HG03103 (cell line): Measurements from ENCODE around the gene ARPIN.
"Not testable (repeated sequence)": the region's sequence is repeated elsewhere in the genome, so short reads cannot be mapped to it uniquely, and the experiment has no call there.

Experiments
- ATAC-seq: cut with Tn5 transposase; IDR thresholded peaks from one replicate; pipeline ENCODE4 v1.9.1; 2021; ENCODE audit warnings: low read depth; ENCODE audit not compliant: unreplicated experiment

ARPIN gene

DNA sequence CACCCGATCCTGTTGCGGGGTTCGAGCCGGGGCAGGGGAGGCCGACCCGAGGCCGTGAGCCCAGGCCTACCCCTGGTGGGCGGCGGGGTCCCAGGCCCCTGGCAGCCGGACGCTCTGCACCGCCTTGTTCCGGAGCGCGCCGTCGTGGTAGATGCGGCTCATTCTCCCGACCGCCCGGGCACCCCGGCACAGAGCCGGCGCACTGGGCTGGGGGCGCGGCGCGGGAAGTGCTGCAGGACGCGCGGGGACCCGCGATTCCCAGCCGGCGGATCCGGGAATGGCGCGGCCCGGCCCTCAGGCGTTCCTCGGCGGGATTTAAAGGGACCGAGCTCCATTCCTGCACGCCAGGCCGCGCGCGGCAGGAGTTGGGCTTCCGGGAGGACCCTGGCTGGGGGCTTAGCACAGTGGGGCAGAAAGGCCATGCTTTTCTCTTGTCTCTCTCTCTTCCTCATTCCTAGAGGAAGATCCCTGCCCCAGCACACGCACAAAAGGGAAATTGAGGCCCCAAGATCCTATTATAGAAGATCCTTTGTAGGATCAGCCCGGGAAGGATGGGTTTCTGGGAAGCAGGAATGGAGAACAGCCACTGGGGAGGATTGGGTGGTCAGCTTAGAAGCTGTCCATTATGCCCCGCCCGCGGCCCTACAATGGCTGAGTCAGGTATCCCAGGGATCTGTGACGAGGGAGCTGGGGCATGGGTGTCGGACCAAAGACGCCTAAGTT lies at the start of gene ARPIN:
TSS of gene ARPIN (minus strand) at position 279 of the 723 bp plus-strand sequence. CDS start at position 162, 117 bp downstream.
- ATAC-seq, result no peak

DNA sequence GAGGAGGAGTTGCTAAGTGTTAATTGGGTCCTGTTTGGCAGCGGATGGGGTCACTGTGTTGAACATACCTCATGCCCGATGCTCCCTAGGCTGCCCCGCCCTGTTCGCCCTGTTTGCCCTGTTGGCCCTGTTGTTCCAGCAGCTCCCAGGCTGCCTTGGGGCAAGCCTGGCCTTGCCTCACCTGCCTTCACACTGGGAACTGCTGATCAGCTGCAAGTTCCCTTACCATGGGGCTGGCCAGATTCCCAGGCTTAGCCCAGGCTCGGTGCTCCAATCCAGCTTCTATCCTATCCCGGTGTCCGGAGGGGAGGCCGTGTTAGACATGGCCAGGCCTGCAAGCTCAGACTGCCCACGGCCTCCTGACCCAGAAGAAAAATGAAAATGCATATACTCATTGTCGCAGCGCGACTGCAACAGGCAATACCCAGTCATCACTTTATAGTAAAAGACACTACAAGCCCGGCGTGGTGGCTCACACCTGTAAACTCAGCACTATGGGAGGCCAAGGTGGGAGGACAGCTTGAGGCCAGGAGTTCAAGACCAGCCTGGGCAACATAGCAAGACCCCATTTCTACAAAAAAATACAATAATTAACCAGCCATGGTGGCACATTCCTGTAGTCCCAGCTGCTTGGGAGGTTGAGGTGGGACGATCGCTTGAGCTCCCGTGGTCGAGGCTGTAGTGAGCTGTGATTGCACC lies 45.5 kb upstream of the ARPIN start:
- no peak for ATAC-seq

DNA sequence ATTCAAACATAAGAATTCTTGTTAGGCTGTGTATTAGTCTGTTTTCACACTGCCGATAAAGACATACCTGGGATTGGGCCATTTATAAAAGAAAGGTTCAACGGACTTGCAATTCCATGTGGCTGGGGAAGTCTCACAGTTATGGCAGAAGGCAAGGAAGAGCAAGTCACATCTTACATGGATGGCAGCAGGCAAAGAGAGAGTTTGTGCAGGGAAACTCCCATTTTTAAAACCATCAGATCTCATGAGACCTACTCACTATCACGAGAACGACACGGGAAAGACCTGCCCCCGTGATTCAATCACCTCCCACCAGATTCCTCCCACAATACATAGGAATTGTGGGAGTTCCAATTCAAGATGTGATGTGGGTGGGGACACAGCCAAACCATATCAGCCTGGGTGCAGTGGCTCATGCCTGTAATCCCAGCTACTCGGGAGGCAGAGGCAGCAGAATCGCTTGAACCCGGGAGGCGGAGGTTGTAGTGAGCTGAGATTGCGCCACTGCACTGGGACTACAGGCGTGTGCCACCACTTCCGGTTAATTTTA lies 42.8 kb upstream of the ARPIN start:
- ATAC-seq, result not testable (repeated sequence)

DNA sequence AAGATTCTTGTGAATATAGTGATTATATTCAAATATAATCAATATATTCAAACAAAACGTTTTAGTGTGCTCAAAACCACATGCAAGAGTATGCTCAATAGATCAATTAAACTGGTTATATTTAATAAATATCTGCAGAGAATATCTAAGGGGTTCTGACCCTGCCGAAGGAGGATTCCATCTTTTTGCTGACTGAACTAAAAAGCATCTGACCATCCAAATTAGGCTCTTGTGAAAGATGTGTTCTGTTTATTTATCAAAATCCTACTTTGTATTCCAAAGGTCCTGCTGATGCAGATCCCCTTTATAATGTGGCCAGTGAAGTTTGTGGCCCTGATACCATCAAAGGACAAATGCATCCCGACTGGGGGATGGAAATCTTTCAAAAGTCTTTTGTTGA lies 41.8 kb upstream of the ARPIN start:
- ATAC-seq, result no peak

DNA sequence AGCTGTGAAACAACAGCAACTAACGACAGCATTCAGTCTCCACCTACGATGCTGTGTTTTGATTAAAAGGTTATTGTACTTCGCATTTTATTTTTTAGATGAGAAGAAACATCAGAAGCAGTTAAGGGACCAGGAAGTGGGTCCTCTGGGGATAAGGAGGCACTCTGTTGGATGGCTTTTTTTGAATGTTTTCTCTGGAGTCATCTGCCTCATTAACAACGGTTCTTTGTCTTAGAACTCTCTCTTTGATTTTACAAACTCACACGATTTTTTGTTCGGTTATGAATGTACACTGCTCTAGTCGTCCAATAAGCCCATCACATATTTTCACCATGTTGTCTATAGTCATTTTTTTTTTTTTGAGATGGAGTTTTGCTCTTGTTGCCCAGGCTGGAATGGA lies 36.0 kb upstream of the ARPIN start:
- no peak for ATAC-seq

DNA sequence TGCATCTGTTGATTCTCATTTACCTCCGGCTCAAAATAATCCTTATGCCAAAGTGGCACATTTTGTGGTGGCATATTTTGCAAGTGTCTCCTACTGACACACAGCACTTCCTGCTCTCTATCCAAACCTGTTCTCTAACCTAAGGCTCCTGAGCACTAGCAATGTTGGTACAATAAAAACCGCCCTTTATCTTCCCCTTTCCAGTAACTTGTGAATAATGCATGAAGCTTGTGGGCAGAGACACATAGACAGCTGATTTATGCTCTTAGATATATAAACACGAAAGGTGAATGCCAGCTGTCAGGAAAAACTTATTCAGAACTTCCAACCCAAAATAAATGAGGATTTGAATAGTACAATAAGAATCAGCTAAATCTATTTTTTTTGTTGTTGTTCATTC lies 34.6 kb upstream of the ARPIN start:
- ATAC-seq, result no peak

DNA sequence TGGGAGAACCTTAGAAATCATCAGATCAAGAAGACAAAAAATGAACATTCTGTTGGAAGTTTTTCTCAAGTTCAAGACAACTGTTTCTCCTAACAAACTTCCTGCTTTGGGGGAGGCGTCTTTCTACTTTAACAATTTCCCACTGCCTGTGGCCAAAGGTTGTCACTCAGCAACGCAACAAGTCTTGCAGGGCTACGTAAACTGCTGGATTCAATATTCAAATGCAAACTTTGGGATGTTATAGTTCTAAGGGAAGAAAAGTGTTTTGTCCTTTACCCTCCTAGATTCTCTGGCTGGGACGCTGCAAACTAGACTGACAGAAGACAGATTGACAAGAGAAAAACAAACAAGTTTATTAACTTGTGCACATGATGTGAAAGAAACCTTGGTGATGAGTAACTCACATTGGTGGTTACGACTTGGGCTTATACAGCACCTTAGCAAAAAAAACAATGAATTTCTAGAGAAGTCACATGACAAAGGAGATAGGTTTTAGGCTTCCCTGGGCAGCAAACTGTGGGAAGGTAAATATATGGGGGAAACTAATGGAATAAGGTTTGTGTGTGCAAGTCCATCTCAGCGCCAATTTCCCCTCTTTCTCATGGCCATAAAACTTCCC lies 34.0 kb upstream of the ARPIN start:
- no peak for ATAC-seq

DNA sequence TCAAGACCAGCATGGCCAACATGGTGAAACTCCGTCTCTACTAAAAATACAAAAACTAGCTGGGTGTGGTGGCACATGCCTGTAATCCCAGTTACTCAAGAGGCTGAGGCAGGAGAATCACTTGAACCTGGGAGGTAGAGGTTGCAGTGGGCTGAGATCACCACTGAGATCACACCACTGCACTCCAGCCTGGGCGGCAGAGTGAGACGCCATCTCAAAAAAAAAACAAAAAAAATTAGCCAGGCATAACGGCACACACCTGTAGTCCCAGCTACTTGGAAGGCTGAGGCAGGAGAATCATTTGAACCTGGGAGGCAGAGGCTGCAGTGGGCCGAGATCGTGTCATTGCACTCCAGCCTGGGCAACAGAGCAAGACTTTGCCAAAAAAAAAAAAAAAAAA lies 31.0 kb upstream of the ARPIN start:
- ATAC-seq, result not testable (repeated sequence)

DNA sequence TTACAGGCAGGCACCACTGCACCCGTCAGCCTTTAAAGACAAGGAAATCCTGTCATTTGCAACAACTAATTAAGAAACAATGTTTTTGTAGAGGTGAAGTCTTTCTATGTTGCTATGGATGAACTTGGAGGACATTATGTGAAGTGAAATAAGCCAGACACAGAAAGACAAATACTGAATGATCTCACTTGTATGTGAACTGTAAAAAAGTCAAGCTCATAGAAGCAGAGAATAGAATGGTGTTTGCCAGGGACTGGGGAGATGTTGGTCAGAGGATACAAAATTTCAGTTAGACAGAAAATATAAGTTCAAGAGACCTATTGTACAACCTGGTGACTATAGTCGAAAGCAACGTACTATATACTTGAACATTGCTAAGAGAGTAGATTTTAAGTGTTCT lies 27.2 kb upstream of the ARPIN start:
- ATAC-seq, result no peak

DNA sequence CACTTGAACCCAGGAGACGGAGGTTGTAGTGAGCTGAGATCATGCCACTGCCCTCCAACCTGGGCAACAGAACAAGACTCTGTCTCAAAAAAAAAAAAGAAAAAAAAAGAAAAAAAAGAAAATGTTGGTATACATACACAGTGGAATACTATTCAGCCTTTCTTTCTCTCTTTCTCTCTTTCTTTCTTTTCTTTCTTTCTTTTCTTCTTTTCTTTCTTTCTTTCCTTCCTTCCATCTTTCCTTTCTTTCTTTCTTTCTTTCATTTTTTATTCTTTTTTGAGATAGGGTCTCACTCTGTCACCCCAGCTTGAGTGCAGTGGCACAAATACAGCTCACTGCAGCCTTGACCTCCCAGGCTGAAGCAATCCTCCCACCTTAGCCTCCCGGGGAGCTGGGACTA lies 26.6 kb upstream of the ARPIN start:
- not testable (repeated sequence) for ATAC-seq

DNA sequence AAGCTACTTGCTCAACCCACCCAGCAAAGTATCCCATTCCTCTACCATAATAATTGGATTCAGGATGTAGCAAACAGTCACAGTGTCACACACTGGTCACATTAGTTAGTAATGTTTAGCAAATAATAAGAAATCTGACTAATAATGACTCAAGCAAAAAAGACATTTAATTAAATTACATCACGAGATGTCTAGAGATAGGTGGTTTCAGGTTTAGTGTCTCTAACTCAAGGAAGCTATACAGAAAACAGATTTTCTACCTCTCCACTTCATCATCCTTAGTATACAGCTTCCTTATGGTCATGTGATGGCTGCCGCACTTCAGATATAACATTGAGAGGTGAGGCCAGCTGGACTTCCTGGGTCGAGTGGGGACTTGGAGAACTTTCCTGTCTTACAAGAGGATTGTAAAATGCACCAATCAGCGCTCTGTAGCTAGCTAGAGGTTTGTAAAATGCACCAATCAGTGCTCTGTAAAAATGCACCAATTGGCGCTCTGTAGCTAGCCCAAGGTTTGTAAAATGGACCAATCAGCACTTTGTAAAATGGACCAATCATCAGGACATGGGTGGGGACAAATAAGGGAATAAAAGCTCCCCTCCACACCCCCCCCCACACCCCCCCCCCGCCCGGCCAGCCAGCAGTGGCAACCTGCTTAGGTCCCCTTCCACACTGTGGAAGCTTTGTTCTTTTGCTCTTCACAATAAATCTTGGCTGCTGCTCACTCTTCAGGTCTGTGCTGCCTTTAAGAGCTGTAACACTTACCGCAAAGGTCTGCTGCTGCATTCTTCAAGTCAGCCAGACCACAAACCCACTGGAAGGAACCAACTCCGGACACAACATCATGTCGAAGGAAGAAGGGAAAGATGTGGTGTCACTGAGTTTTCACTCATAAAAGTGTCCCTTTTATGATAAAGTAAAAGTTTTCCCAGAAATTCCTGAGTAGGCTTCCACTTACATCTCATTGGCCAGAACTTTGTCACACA lies 24.9 kb upstream of the ARPIN start:
- ATAC-seq, result no peak

DNA sequence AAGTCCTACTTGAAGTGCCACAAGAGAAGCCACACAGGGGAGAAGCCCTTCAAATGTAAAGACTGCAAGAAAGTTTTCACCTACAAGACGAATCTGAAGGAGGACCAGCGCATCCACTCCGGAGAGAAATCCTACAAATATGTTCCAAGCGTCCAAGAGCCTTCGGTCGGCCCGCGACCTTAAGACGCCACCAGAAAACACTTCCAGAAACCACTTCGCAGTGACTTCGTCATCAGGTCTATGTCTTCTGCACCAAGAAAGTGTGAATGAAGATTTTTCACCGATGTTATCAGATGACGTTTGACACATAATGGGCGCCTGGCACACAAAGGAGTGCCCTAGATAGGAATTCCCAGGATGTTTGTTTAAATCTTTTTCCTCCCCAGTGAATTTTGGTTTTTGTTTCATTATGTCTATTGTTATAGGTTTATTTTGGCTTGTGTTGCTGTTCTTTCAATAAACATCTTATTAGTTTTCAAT lies 24.1 kb upstream of the ARPIN start:
- no peak for ATAC-seq

DNA sequence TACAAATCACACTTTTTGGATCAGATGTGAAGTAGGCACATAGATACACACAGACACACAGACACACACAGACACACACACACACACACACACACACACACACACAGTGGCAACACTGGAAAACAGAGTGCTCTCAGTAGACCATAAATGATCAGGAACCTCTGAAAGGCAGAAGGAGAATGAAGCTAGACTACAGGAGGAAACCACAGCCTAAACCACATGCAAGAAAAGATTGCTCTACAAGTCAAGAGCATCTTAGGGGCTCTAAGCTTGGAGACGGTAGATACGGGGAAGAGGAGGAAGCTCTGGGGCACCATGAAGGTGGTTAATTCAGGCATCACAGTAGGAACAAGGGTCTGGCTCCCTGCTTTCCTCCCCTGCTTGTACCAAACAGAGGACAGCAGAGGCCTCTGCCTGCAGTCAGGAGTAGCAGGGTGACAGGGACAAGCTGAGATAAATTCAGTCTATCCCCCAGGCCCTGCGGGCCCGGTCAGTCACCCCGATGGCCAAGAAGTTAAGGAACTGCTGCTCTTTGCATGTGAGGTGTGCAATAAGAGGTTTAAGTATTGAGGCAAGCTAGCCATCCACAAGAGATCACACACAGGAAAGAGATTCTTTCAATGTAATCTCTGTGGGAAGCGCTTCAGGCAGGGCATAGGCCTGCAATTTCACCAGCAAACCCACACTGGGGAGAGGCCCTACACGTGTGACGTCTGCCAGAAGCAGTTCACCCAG lies 23.5 kb upstream of the ARPIN start:
- no peak for ATAC-seq

DNA sequence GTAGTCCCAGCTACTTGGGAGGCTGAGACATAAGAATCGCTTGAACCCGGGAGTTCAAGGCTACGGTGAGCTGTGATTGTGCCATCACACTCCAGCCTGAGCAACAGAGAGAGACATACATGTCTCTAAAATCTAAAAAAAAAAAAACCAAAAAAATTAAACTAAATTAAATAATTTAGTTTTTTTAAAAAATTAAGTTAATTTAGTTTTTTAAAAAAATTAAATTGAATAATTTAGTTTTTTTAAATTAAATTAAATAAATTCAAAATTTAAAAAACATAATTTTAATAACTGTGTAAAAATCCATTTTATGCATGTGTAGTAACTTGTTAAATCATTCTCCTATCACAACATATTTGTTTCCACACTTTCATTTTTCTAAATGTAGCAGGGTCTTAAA lies 20.1 kb upstream of the ARPIN start:
- no peak for ATAC-seq

DNA sequence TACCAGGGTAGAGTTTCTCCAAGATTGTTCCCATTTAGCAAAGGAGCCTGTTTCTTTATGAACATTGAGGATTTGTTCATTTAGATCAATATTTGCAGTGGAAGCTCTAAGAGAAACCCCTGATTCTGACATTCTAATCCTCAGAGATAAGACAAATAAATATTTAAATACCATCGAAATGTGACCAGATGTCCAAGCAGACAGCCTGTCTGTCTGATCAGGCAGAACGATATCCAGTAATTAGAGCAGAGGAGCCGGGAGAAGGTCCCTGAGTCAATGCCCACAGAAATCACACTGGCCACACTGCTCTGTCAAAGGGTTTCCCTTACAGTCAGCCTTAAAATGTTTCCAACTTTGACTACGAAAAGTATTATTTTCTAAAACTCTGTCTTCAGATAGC lies 15.7 kb upstream of the ARPIN start:
- no peak for ATAC-seq

DNA sequence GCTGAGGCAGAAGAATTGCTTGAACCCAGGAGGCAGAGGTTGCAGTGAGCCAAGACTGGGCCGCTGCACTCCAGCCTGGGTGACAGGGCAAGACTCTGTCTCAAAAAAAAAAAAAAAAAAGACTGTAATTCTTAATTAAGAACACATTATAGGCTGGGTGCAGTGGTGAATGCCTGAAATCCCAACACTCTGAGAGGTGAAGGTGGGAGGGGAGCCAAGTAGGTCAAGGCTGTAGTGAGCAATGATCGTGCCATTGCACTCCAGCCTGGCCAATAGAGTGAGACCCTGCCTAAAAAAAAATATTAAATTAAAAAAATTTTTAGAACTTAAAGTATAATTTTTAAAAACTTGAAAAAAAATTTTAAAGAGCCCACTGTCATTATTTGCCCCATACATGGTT lies 13.4 kb upstream of the ARPIN start:
- no peak for ATAC-seq

DNA sequence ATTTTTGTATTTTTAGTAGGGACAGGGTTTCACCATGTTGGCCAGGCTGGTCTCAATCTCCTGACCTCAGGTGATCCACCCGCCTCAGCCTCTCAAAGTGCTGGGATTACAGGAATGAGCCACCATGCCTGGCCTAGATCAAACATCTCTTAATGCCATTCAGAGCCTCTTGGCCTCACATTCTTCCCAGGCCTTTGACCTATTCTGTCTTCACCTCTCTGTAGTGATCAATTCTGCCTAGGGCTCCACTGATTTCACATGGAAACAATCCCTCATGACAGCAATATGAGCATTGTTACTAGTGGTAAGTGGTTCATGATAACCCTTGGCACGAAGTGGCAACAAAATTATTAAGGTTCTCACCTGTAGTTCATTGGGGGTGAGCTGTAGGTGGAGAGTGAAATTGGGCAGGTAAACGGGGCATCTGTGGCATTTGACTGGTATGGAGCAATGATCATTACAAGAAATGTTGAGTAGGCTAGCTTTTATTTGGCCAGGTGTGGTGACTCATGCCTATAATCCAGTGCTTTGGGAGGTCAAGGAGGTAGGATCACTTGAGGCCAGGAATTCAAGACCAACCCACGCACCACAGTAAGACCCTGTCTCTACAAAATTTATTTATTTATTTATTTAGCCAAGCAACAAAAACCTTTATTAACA lies 4.8 kb upstream of the ARPIN start:
- no peak for ATAC-seq

DNA sequence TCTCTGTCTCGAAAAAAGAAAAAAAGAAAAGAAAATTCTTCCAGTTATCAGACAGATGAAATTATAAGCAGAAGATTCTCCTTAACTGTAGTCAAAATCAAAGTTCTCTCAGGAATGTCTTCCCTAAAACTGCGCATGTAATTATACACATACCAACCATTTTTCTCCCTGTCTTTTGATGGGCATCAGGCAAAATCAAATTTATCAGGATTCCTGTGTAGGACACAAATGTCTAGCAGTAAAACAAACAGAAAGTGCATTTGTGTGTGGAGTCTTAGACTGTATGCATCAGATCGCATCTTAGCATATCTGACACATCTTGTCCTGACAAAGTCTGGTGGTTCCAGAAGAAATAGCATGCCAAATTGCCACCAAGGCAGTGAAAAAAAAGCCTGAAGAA lies 3.9 kb upstream of the ARPIN start:
- ATAC-seq, result no peak

DNA sequence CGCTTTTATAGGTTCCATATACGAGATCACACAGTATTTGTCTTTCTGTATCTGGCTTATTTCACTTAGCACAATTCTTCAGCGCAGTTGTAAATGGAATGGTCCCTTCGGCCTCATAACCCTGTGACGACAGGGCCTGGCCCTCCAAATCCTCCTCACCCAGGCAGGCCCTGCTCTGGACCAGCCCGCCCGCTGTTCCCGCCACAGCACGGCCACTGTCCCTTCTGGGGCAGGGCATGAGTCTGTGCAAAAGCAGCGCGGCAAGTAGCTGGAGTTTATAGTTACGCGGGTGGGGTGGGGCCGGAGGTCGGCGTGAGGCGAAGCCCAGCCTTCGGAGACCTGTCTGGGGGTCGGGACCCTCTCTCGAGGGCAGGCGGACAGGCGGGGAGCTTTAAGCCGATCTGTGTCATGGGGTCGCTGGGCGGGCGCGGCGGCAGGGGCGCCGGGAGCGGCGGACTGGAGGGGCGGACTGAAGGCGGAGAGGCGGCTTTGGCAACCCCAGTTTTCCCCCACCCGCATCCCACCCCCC lies 543 bp downstream of the ARPIN start:
- ATAC-seq, result no peak
